Amniotic stem cell (primary cell): ENCODE measurements around the gene COBLL1.

Experiments
- DNase-seq: peaks from one replicate; lab custom pipeline; 2025; lab: John Stamatoyannopoulos, UW

The COBLL1 gene

GRCh38 chr2:164681009-164681408 is 160.6 kb downstream of the COBLL1 start:
- DNase-seq = no peak

- no peak for DNase-seq
These were observed 162.9 kb downstream of the COBLL1 start for GRCh38 chr2:164678631-164679149.

- no peak for DNase-seq
These were observed 163.9 kb downstream of the COBLL1 start for GRCh38 chr2:164677733-164678132.

GRCh38 chr2:164677271-164677670 is 164.4 kb downstream of the COBLL1 start:
- DNase-seq = no peak

DNA sequence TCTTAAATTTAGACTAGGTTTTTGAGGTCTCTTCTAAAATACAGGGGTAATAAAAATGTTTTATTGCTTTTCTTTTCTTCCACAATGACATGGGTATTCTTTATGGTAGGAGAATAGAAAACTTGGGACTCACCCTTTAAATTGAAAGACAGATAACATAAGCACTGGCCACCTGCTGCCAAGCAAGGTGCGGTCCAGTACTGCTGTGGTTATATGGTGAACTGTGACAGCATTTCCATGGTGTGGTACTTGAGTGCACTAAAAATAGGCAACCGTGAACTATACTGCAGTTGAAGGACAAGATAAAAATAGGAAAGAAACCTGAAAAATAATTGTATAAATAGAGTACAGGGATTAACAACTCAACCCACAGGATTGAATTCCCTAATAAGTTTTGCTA is 165.9 kb downstream of the COBLL1 start:
- no peak for DNase-seq

GRCh38 chr2:164675027-164675426 is 166.6 kb downstream of the COBLL1 start:
- no peak for DNase-seq

DNA sequence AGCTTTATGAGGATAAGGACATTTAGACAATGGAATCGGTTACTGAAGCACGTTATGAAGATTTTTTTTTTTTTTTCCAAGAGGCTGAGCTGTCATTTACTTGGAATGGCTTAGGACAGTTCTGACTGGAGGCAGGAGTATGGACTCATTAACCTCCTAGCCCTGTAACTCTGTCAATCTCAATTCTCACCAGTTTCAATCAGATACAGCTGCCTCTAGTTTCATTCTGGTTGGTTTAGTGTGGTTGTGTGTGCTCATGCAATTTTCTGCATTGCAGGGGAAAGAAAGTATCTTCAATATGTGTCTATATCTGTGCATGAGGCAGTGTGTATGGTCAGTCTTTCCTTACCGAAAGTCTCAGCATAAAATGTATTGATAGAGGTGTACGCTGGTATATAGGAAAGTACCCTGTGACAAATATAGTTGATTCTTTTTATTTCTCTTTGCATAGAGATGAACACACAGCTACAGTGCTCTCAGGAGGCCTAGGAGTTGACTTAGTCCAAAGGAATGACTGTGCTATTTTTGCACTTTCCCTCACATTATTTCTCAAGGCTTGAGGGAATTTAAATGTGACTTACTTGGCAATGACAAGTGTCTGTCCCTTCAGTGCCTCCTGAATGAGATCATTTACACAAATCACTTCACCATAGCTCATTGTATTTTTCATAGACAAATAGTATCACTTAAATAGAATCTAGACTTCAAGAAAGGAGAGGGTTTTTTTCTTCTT is 169.8 kb downstream of the COBLL1 start:
- no peak for DNase-seq

DNA sequence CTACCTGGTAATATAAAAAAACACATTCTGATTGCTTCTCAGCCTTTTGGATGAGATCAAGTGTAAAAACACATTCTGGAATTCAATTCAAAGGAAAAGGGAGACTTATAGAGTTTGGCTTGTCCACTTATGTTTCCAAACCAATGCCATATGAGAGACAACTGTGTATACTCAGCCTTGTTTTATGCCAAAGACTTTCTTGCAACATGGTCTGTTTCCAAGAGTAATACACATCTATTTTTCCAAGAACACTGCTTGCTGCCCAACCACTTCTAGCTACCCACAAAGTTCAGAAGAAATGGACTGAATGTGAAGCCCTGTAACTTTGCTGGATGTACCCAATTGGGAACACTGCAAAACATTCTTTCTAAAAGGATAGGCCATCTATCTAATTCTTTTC is 172.3 kb downstream of the COBLL1 start:
- no peak for DNase-seq

DNA sequence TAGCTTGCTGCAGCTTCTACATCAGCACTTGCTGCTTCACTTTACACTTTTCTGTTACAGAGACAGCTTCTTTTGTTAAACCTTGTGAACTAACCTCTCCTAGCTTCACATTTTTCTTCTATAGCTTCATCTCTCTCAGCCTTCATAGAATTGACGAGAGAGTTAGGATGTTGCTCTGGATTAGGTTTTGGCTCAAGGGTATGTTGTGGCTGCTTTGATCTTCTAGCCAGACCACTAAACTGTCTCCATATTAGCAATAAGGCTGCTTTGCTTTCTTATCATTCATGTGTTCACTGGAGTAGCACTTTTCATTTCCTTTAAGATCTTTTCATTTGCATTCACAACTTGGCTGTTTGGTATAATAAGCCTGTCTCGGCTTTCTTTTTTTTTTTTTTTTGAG is 174.1 kb downstream of the COBLL1 start:
- DNase-seq = no peak

GRCh38 chr2:164664070-164664469 is 177.6 kb downstream of the COBLL1 start:
- no peak for DNase-seq

DNA sequence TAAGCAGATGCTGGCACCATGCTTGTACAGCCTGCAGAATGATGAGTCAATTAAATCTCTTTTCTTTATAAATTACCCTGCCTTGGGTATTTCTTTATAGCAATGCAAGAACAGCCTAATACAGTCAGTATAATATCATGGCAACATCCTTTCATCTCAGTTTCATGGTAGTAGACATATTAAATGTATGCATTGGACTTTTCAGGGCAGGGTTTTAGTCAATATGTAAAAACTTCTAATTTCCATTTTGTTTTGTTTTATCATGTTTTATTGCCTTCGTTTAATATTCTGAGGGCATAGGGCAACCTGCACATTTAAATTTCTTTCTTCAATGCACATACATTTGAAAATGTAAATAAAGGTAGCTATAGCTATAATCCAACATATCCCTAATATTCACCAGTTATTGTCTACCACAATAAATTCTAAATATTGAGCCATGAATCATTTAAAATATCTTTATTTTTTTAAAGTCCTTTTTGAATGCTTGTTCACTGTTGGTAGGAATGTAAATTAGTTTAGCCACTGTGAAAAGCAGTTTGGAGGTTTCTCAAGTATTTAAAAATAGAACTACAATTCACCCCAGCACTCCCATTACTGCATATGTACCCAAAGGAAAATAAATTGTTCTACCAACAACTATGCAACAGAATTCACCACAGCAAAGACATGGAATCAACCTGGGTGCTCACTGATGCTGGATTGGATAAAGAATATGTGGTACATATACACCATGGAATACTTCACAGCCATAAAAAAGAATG is 178.6 kb downstream of the COBLL1 start:
- no peak for DNase-seq

- no peak for DNase-seq
These were observed 179.6 kb downstream of the COBLL1 start for GRCh38 chr2:164662066-164662465.

- DNase-seq = no peak
These were observed 180.3 kb downstream of the COBLL1 start for GRCh38 chr2:164661349-164661748.

DNA sequence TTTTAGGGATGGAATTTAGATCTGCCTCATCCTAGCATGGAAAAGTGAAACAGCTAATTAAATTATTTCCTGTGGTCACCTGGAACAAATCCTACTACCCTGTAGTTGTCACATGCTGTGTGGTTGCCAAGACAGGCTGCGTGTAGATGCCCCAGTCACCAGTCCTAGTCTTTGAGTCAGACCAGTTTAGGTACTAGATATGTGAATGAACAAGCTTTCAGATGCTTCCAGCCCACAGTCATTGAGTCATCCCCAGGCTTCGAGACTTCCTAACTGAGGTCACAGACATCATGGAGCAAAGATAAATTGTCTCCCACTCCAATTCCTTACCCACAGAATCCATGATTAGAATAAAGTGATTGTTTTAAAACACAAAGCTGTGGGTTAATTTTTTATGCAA is 184.5 kb downstream of the COBLL1 start:
- peak; percentile 35 for DNase-seq

DNA sequence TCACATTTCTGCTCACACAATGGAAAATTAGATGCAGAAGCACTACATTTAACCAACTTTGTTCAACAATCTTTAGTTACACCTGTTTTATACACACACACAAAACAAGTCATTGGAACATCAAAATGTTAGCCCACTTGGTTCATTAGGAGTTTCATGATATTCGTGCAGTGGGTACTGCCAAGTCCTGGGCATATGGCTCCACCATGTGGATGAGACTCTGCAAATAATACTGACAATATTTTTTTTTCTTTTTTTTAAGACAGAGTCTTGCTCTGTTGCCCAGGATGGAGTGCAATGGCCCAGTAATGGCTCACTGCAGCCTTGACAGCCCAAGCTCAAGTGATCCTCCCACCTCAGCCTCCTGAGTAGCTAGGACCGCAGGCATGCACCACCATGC is 185.9 kb downstream of the COBLL1 start:
- no peak for DNase-seq

- DNase-seq = no peak
These were observed 186.3 kb downstream of the COBLL1 start for GRCh38 chr2:164655336-164655735.

DNA sequence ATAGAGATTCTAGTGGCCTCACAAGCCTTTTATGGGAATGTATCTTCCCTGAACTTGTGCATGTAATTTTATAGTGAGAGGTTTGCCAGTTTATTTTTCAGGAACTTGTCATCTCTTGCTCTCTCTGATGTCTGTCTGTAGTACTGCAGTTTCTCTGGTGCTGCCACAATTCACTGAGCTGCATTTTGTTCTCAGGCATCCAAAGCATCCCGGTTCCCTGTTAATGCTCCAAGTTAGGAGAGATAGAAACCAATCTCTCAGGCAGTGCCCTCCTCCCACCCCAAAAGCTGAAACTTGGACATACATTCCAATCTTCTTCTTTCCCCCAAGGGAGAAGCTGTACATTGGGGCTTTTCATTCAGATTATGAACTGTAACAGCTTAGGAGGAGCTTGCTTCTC is 190.3 kb downstream of the COBLL1 start:
- no peak for DNase-seq

- no peak for DNase-seq
These were observed 197.5 kb downstream of the COBLL1 start for GRCh38 chr2:164644036-164644700.

- DNase-seq = no peak
These were observed 198.6 kb downstream of the COBLL1 start for GRCh38 chr2:164642946-164643555.

GRCh38 chr2:164642268-164642667 is 199.4 kb downstream of the COBLL1 start:
- DNase-seq = no peak
